ENCODE measurements around the gene DUSP22.

DUSP22 gene

GRCh38 chr6:360764-361373 is 68.6 kb downstream of the DUSP22 start:
- no peak for DNase-seq (ENCODE audit: low read depth)
- no peak for TF ChIP-seq CTCF (conservative IDR thresholded peaks at IDR 0.05; ENCODE audit: low read length)
- no peak overlapping the region for H3K4me3 ChIP-seq (ENCODE audit: low read length)

- H3K4me3 ChIP-seq (ENCODE audit: low read length), result no peak overlapping the region
- no peak for TF ChIP-seq CTCF (conservative IDR thresholded peaks at IDR 0.05; ENCODE audit: low read length)
- no peak for DNase-seq (ENCODE audit: low read depth)
Observed at GRCh38 chr6:361411-362132, 69.3 kb downstream of the DUSP22 start.

- H3K4me3 ChIP-seq (ENCODE audit: low read length), result no peak overlapping the region
- DNase-seq (ENCODE audit: low read depth), result no peak
- no peak for TF ChIP-seq CTCF (conservative IDR thresholded peaks at IDR 0.05; ENCODE audit: low read length)
Observed at GRCh38 chr6:362231-362923, 70.1 kb downstream of the DUSP22 start.

- no peak overlapping the region for H3K4me3 ChIP-seq (ENCODE audit: low read length)
- DNase-seq (ENCODE audit: low read depth), result no peak
- TF ChIP-seq CTCF (conservative IDR thresholded peaks at IDR 0.05; ENCODE audit: low read length), result no peak
Observed at GRCh38 chr6:362924-363249, 70.6 kb downstream of the DUSP22 start.

- no peak for DNase-seq (ENCODE audit: low read depth)
- TF ChIP-seq CTCF (conservative IDR thresholded peaks at IDR 0.05; ENCODE audit: low read length), result no peak
- no peak overlapping the region for H3K4me3 ChIP-seq (ENCODE audit: low read length)
Observed at GRCh38 chr6:363291-363690, 71.0 kb downstream of the DUSP22 start.

- no peak for DNase-seq (ENCODE audit: low read depth)
- no peak overlapping the region for H3K4me3 ChIP-seq (ENCODE audit: low read length)
- no peak for TF ChIP-seq CTCF (conservative IDR thresholded peaks at IDR 0.05; ENCODE audit: low read length)
Observed at GRCh38 chr6:363909-364308, 71.6 kb downstream of the DUSP22 start.
